A549 (cell line): ENCODE results near the gene RNF26. TPM values are rescaled to one million over a fixed set of nuclear protein-coding genes. Genes with fewer than 3 reads are reported as not detected.
A peak's percentile ranks its signal among the peaks of the same experiment; 100 is the strongest.

ENCODE experiments used
- ATAC-seq, 2 experiments: fragments of 200-7000 bp in 1 of 2; fragments of >200 bp in 1 of 2; cut with Nextera tagmentation in 1 of 2; cut with Tn5 transposase in 1 of 2; 3 replicates each; pipeline versions ENCODE4 v1.8.0 to v1.9.1; 2018 to 2020; ENCODE audit warnings: mild to moderate bottlenecking in 1 of 2, moderate library complexity in 1 of 2
- CTCF ChIA-PET: fragments of 300-600 bp; sonication (Branson Sonifier 250); formaldehyde crosslinking; extraction: SDS; loops from one replicate; lab custom pipeline; 2021; ENCODE audit warnings: antibody characterized with exemption, inconsistent platforms; lab: Yijun Ruan, JAX
- POLR2A ChIA-PET: fragments of 350-600 bp; formaldehyde crosslinking; extraction: SDS; loops from one replicate; lab custom pipeline; 2021; ENCODE audit warnings: antibody characterized with exemption, inconsistent platforms; lab: Yijun Ruan, JAX
- DNase-seq, 2 experiments: peaks; one replicate each; pipeline versions ENCODE4 v3.0.0 to v3.0.0-alpha.2; 2011 to 2016; ENCODE audit warnings: low read depth in 1 of 2, low spot score in 1 of 2
- FAIRE-seq: peaks from 2 replicates; lab custom pipeline; 2011; peaks lifted over from hg19 to GRCh38; lab: Jason Lieb, UNC
- H3K27ac ChIP-seq, 2 experiments: fragments of >200 bp; sonication (Bioruptor Twin); formaldehyde crosslinking; 3 replicates each; pipeline ENCODE4 v1.5.1; 2016 to 2017
- H3K4me1 ChIP-seq: fragments of >200 bp; sonication (Bioruptor Twin); formaldehyde crosslinking; 3 replicates; pipeline ENCODE4 v1.6.1; 2016
- H3K4me2 ChIP-seq: fragments of >200 bp; sonication (Bioruptor Twin); formaldehyde crosslinking; 3 replicates; pipeline ENCODE4 v1.6.1; 2016
- H3K4me3 ChIP-seq: fragments of >200 bp; sonication (Bioruptor Twin); formaldehyde crosslinking; 3 replicates; pipeline ENCODE4 v1.5.1; 2016
- H3K9me3 ChIP-seq: fragments of >200 bp; sonication (Bioruptor Twin); formaldehyde crosslinking; 3 replicates; pipeline ENCODE4 v1.6.1; 2016
- CBX2 ChIP-seq: fragments of 200-600 bp; sonication (generic); IDR thresholded peaks from 2 replicates; pipeline ENCODE4 v1.6.1; 2016; ENCODE audit warnings: low read depth, mild to moderate bottlenecking, borderline replicate concordance
- CEBPB ChIP-seq, 2 experiments: fragments of >200 bp in 1 of 2; sonication (Bioruptor Twin) in 1 of 2; formaldehyde crosslinking in 1 of 2; IDR thresholded peaks; 2 replicates each; pipeline ENCODE4 v1.6.1; 2012 to 2016
- EHF ChIP-seq: fragments of 250-450 bp; sonication (Bioruptor Pico); IDR thresholded peaks from 2 replicates; pipeline ENCODE4 v1.5.0; 2020; ENCODE audit warnings: mild to moderate bottlenecking
- FOSB ChIP-seq: fragments of 250-450 bp; sonication (Bioruptor Pico); IDR thresholded peaks from 2 replicates; pipeline ENCODE4 v1.5.0; 2020; ENCODE audit warnings: mild to moderate bottlenecking, moderate library complexity
- FOSL2 ChIP-seq, 2 experiments: fragments of 450-650 bp in 1 of 2; fragments of >200 bp in 1 of 2; sonication (Bioruptor Twin) in 1 of 2; formaldehyde crosslinking; IDR thresholded peaks; 2 replicates each; pipeline versions ENCODE4 v1.5.0 to v1.6.1; 2016 to 2020; ENCODE audit warnings: mild to moderate bottlenecking in 1 of 2, moderate library complexity in 1 of 2
- MAFK ChIP-seq: fragments of 450-650 bp; IDR thresholded peaks from 2 replicates; pipeline ENCODE4 v1.6.1; 2014; ENCODE audit not compliant: partially characterized antibody
- MAZ ChIP-seq: fragments of 150-350 bp; IDR thresholded peaks from 2 replicates; pipeline ENCODE4 v1.6.1; 2014; ENCODE audit warnings: antibody characterized with exemption, low read depth, low read length, borderline replicate concordance
- MYC ChIP-seq: IDR thresholded peaks from 2 replicates; pipeline ENCODE4 v1.6.1; 2012; ENCODE audit warnings: mild to moderate bottlenecking, inconsistent platforms, low read length, improper control_type of control experiment, borderline replicate concordance
- NR3C1 ChIP-seq: fragments of >200 bp; sonication (Bioruptor Twin); formaldehyde crosslinking; IDR thresholded peaks from 3 replicates; pipeline ENCODE4 v1.6.1; 2017
- RAD21 ChIP-seq, 2 experiments: fragments of >200 bp in 1 of 2; sonication (Bioruptor Twin) in 1 of 2; formaldehyde crosslinking in 1 of 2; IDR thresholded peaks in 1 of 2; conservative IDR thresholded peaks in 1 of 2; 2 replicates in 1 of 2; 3 replicates in 1 of 2; pipeline ENCODE4 v1.6.1; 2012 to 2018; ENCODE audit warnings: inconsistent platforms in 1 of 2
- SREBF2 ChIP-seq: fragments of 450-650 bp; IDR thresholded peaks from 2 replicates; pipeline ENCODE4 v1.6.1; 2014; ENCODE audit warnings: mild to moderate bottlenecking, moderate library complexity
- TFCP2L1 ChIP-seq: fragments of 250-450 bp; sonication (Bioruptor Pico); IDR thresholded peaks from 2 replicates; pipeline ENCODE4 v1.5.0; 2021; ENCODE audit warnings: mild to moderate bottlenecking
- ZFP36 ChIP-seq: fragments of 450-650 bp; IDR thresholded peaks from 2 replicates; pipeline ENCODE4 v1.6.1; 2014; ENCODE audit warnings: borderline replicate concordance; ENCODE audit not compliant: partially characterized antibody
- ZNF302 ChIP-seq: fragments of 250-450 bp; sonication (Bioruptor Pico); IDR thresholded peaks from 2 replicates; pipeline ENCODE4 v1.9.0; 2021; ENCODE audit warnings: inconsistent platforms, mild to moderate bottlenecking, moderate library complexity
- WGBS: methylation state at CpG from one replicate; pipeline ENCODE4 v1.1.6; 2017; ENCODE audit errors: missing lambda C conversion rate; 5-methylcytosine and 5-hydroxymethylcytosine counted together
- polyA plus RNA-seq, 4 experiments: library from polyadenylated mRNA; depleted of rRNA in 3 of 4; stranded (reverse); fragments of >200 nt; fragmentation: RNase III in 1 of 4; extraction: RNeasy Plus Mini Kit Qiagen cat#74134 plus additional on column Dnase treatment in 1 of 4; gene quantifications; 2 replicates in 3 of 4; 3 replicates in 1 of 4; pipeline ENCODE4 v1.2.3, GENCODE V29; 2011 to 2017
- TF ChIP-seq, protein P1 (sequence below): fragments of 450-650 bp; IDR thresholded peaks from 2 replicates; pipeline ENCODE4 v1.6.1; 2014; ENCODE audit warnings: antibody characterized with exemption
- TF ChIP-seq, protein P2 (sequence below): fragments of >200 bp; sonication (Bioruptor Twin); formaldehyde crosslinking; IDR thresholded peaks from 3 replicates; pipeline ENCODE4 v1.6.1; 2016

Gene RNF26
- polyA plus RNA-seq, 2 of the 4 experiments (the other 2 are of a cell fraction) = 23.5 to 26.5 TPM

DNA sequence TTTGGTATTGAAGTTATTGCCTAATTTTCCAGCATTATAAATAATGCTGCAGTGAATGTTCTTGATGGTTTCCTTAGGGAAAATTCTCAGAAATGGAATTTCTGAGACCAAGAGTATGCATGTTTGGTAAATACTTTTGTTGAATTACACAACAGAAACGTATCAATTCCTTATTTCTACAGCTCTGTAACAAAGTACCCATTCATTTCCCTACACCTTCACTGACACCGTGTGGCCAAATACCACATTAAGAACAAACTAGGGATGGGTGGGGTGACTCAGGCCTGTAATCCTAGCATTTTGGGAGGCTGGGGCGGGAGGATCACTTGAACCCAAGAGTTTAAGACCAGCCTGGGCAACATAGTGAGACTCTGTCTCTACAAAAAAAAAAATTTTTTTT lies 39.1 kb upstream of the RNF26 start:
- ChIA-PET CTCF (interaction anchor here (1.0 kb wide), 1 partner anchor 86 kb away, joined by 3 read pairs; the partner anchor contains the start of gene USP2), POLR2A (no interaction called here)

DNA sequence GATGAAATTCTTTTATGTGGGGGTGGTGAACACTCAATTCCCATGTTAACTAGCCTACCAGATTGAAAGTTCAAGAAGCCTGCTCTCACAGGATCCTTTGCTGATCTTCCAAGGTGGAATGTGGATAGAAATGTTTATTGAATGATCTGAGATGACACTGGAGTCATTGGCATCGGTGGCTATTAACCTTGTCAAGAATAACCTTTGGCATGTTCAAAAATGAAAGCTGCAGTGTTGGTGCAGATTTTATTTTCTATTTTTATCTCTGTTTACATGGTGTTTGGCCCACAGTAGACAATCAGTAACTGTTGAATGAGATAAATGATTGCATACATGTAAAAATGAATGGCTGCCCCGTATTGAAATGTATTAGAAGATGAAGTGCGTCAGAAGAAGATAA lies 36.4 kb upstream of the RNF26 start:
- no peak for ATAC-seq
- H3K4me1 ChIP-seq = no peaks in the 10 kb centered on the region
- H3K4me2 ChIP-seq = no peak overlapping the region
- DNase-seq = no peak
- WGBS = 88% methylated on average over 3 of the region's 3 CpGs
- no peak overlapping the region for H3K4me3 ChIP-seq
- ChIA-PET POLR2A (no interaction called here), CTCF (interaction anchor here (1.0 to 1.5 kb wide), 4 partner anchors 13 to 177 kb away, joined by 3 to 5 read pairs (median 4); no protein-coding TSS in a partner anchor)
- no peak overlapping the region for H3K27ac ChIP-seq
- no peak for FAIRE-seq
- no peaks in the 10 kb centered on the region for H3K9me3 ChIP-seq
- TF ChIP-seq MAZ (no peak), EHF (no peak), NR3C1 (no peak), ZFP36 (no peak), CEBPB (IDR thresholded peaks at IDR 0.05) (no peak), FOSL2 (IDR thresholded peaks at IDR 0.05) (no peak), FOSL2 (CRISPR knock-in tag; IDR thresholded peaks at IDR 0.05) (no peak), CBX2 (no peak)
- TF ChIP-seq, all 56 proteins: peak for 0

More for the DNA sequence above, 39.1 kb upstream of the RNF26 start:
- 56% methylated on average over 3 of the region's 3 CpGs for WGBS
- no peak for FAIRE-seq
- Histone ChIP-seq H3K27ac (no peak overlapping the region), H3K4me1 (no peaks in the 10 kb centered on the region), H3K4me3 (no peak overlapping the region), H3K4me2 (no peak overlapping the region), H3K9me3 (peaks cover 13% of the 10 kb centered on the region)
- ATAC-seq = peak in 1 of 2 experiments; percentile 57; a peak in 2 of 6 replicates
- DNase-seq = peak in 1 of 2 experiments; percentile 13
- TF ChIP-seq NR3C1 (no peak), RAD21 (conservative IDR thresholded peaks at IDR 0.05 in 1 of 2, IDR thresholded peaks at IDR 0.05 in 1 of 2) (peak in 1 of 2 experiments; percentile 26; a peak in 1 of 5 replicates)

DNA sequence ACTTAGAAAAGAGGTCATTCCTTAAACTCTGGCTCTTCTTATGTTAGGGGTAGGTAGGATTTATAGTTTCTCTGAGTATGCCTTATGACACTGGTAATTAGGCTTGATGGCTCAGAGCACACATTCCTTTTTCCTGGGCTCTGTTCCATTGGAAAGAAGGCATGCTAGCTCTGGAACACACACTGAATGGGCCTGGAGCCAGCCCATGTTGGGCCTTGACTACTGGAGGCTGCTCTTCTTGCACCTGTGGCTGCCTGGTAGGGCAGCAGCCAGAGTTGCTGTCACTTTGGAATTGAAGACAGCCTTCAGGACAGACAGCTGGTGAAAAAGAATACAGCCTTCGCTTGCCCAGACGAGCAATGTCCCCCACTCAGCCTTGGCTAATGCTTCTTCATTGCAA lies 35.6 kb upstream of the RNF26 start:
- TF ChIP-seq, protein P1, sequence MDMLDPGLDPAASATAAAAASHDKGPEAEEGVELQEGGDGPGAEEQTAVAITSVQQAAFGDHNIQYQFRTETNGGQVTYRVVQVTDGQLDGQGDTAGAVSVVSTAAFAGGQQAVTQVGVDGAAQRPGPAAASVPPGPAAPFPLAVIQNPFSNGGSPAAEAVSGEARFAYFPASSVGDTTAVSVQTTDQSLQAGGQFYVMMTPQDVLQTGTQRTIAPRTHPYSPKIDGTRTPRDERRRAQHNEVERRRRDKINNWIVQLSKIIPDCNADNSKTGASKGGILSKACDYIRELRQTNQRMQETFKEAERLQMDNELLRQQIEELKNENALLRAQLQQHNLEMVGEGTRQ = no peak
- no peak for TF ChIP-seq NR3C1
- TF ChIP-seq SREBF2 = no peak
- TF ChIP-seq, protein P2, sequence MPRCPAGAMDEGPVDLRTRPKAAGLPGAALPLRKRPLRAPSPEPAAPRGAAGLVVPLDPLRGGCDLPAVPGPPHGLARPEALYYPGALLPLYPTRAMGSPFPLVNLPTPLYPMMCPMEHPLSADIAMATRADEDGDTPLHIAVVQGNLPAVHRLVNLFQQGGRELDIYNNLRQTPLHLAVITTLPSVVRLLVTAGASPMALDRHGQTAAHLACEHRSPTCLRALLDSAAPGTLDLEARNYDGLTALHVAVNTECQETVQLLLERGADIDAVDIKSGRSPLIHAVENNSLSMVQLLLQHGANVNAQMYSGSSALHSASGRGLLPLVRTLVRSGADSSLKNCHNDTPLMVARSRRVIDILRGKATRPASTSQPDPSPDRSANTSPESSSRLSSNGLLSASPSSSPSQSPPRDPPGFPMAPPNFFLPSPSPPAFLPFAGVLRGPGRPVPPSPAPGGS = no peak
- no peak for TF ChIP-seq ZNF302
- TF ChIP-seq MYC = no peak
- TF ChIP-seq FOSB = no peak
- no peak for TF ChIP-seq EHF
- TF ChIP-seq TFCP2L1 = no peak
- Histone ChIP-seq H3K4me1 (no peaks in the 10 kb centered on the region), H3K9me3 (no peaks in the 10 kb centered on the region), H3K4me3 (no peak overlapping the region), H3K4me2 (no peak overlapping the region), H3K27ac (no peak overlapping the region)
- WGBS = 98% methylated on average over 2 of the region's 2 CpGs
- DNase-seq (no peak), FAIRE-seq (no peak), ATAC-seq (no peak)
- POLR2A ChIA-PET = no interaction called here
- CTCF ChIA-PET = no interaction called here

DNA sequence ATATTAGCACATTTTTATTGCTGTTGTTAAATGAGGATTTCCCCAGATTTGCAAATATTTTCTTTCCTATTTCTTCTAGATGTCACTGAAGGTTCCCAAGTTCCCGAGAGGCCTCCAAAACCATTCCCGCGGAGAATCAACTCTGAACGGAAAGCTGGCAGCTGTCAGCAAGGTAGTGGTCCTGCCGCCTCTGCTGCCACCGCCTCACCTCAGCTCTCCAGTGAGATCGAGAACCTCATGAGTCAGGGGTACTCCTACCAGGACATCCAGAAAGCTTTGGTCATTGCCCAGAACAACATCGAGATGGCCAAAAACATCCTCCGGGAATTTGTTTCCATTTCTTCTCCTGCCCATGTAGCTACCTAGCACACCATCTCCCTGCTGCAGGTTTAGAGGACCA lies 34.9 kb upstream of the RNF26 start:
- no peak overlapping the region for H3K4me2 ChIP-seq
- ATAC-seq (no peak), FAIRE-seq (no peak), DNase-seq (no peak)
- TF ChIP-seq, protein P2 = no peak
- TF ChIP-seq ZFP36 = no peak
- TF ChIP-seq MAFK = no peak
- H3K9me3 ChIP-seq = no peaks in the 10 kb centered on the region
- CTCF ChIA-PET = interaction anchor here (1.5 kb wide), 1 partner anchor 25 kb away, joined by 6 read pairs; no protein-coding TSS in a partner anchor
- no peak overlapping the region for H3K4me3 ChIP-seq
- H3K4me1 ChIP-seq = no peaks in the 10 kb centered on the region
- 100% methylated on average over 9 of the region's 9 CpGs for WGBS
- POLR2A ChIA-PET = no interaction called here
- no peak overlapping the region for H3K27ac ChIP-seq
